Kidney (tissue), 14 donors: Measurements from ENCODE around the gene SYNDIG1. TPM values are rescaled to one million over a fixed set of nuclear protein-coding genes. Genes with fewer than 3 reads are reported as not detected.

ENCODE experiments used
- DNase-seq, 5 donors: peaks; one replicate each; pipeline ENCODE4 v3.0.0-alpha.2; 2013 to 2020
- FAIRE-seq: peaks from 2 replicates; lab custom pipeline; 2012; peaks lifted over from hg19 to GRCh38; lab: Jason Lieb, UNC
- H3K27ac ChIP-seq, 2 donors: one replicate each; pipeline ENCODE4 v1.7.0; 2013; ENCODE audit warnings: low read depth in 2 of 2, low read length in 2 of 2, inconsistent platforms in 1 of 2
- H3K27me3 ChIP-seq: one replicate; pipeline ENCODE4 v1.7.1; 2013; ENCODE audit warnings: low read length, inconsistent platforms; ENCODE audit not compliant: control insufficient read depth, insufficient read depth
- H3K36me3 ChIP-seq, 3 donors: one replicate each; pipeline versions ENCODE4 v1.7.0 to v1.7.1; 2013; ENCODE audit warnings: low read length in 3 of 3, control low read depth in 1 of 3, inconsistent platforms in 1 of 3; ENCODE audit not compliant: insufficient read depth in 3 of 3, control insufficient read depth in 2 of 3
- H3K4me1 ChIP-seq, 3 donors: one replicate each; pipeline versions ENCODE4 v1.7.0 to v1.7.1; 2013; ENCODE audit warnings: low read length in 3 of 3, inconsistent platforms in 1 of 3, low read depth in 1 of 3; ENCODE audit not compliant: control insufficient read depth in 2 of 3, insufficient read depth in 2 of 3
- H3K4me3 ChIP-seq, 3 donors: one replicate each; pipeline versions ENCODE4 v1.7.0 to v1.8.1; 2013; ENCODE audit warnings: low read length in 3 of 3, control low read depth in 1 of 3, inconsistent platforms in 1 of 3
- H3K9ac ChIP-seq, 3 donors: one replicate each; pipeline versions ENCODE4 v1.7.0 to v1.7.1; 2013; ENCODE audit warnings: low read length in 3 of 3, control low read depth in 1 of 3, inconsistent platforms in 1 of 3
- H3K9me3 ChIP-seq, 3 donors: one replicate each; pipeline versions ENCODE4 v1.7.0 to v1.7.1; 2013; ENCODE audit warnings: low read length in 3 of 3, control low read depth in 1 of 3, inconsistent platforms in 1 of 3; ENCODE audit not compliant: control insufficient read depth in 2 of 3, insufficient read depth in 1 of 3
- CTCF ChIP-seq: IDR thresholded peaks from 3 replicates; pipeline ENCODE4 v1.5.1; 2012; ENCODE audit warnings: mild to moderate bottlenecking, moderate library complexity, borderline replicate concordance; ENCODE audit not compliant: insufficient read depth; ENCODE audit errors: extremely low read depth
- intact Hi-C: fragments of 100-400 bp; cut with DNase I; formaldehyde crosslinking; loops from one replicate; pipeline ENCODE4 v1.11.1; 2022
- polyA plus RNA-seq: library from polyadenylated mRNA; stranded (reverse); fragments of 350-450 nt; fragmentation: Illumina TruSeq; extraction: RNeasy Lipid Tissue Mini Kit (QIAGEN cat#74804); gene quantifications from one replicate; pipeline ENCODE4 v1.2.3, GENCODE V29; 2014; ENCODE audit warnings: low read depth, low replicate concordance; ENCODE audit not compliant: insufficient read depth
- total RNA-seq: library from RNA; stranded (reverse); fragmentation: NEBNext Ultra II Directional; extraction: Animal tissue kit (Norgen Biotek cat#: 25700); gene quantifications from one replicate; pipeline ENCODE4 v1.2.1, GENCODE V29; 2021
- donor health status: control.
- donor health status: control.
- donor health status: control.
- donor health status: control.
- donor health status: control.
- donor health status: DM: yes; HTN: yes; CAD: no.
- donor health status: Normal renal cell carcinoma (clear cell type).

SYNDIG1 gene
- total and polyA plus RNA-seq, 2 donors from 2014 or later, result 5.4 to 8.2 TPM

GRCh38 chr20:24468401-24469115 is 871 bp upstream of the SYNDIG1 start:
- H3K9me3 ChIP-seq, result no peaks in the 10 kb centered on the region
- intact Hi-C loops, result no loop called here
- H3K27me3 ChIP-seq, result no peaks in the 10 kb centered on the region
- H3K9ac ChIP-seq, result peak overlapping the region in 1 of 3 donors; percentile 43
- no peak overlapping the region for H3K27ac ChIP-seq
- DNase-seq, result peak in 1 of 5 donors; percentile 56
- TF ChIP-seq CTCF, result no peak
- H3K4me3 ChIP-seq, result peak overlapping the region in 1 of 3 donors; percentile 52
- peaks cover 0 to 3% (median 0%) of the 10 kb centered on the region in 3 donors for H3K4me1 ChIP-seq
- H3K36me3 ChIP-seq, result no peaks in the 10 kb centered on the region
- FAIRE-seq, result no peak

GRCh38 chr20:24469894-24470745 is 691 bp downstream of the SYNDIG1 start:
- no peak for FAIRE-seq
- Histone ChIP-seq H3K36me3 (no peaks in the 10 kb centered on the region), H3K9me3 (no peaks in the 10 kb centered on the region), H3K4me1 (peaks cover 0 to 3% (median 0%) of the 10 kb centered on the region in 3 donors), H3K9ac (peak overlapping the region in 2 of 3 donors; percentile 19 to 46), H3K27ac (no peak overlapping the region), H3K4me3 (peak overlapping the region; percentile 53 to 76 (median 57)), H3K27me3 (no peaks in the 10 kb centered on the region)
- intact Hi-C loops, result no loop called here
- no peak for TF ChIP-seq CTCF
- DNase-seq, result peak in 3 of 5 donors; percentile 49 to 77 (median 56)

GRCh38 chr20:24470746-24471582 is 1.5 kb downstream of the SYNDIG1 start:
- no peaks in the 10 kb centered on the region for H3K9me3 ChIP-seq
- no peak overlapping the region for H3K27ac ChIP-seq
- intact Hi-C loops, result no loop called here
- peak in 2 of 5 donors; percentile 28 to 61 for DNase-seq
- no peaks in the 10 kb centered on the region for H3K36me3 ChIP-seq
- peak overlapping the region; percentile 53 to 76 (median 57) for H3K4me3 ChIP-seq
- peak overlapping the region in 2 of 3 donors; percentile 16 to 46 for H3K9ac ChIP-seq
- no peak for FAIRE-seq
- no peaks in the 10 kb centered on the region for H3K27me3 ChIP-seq
- H3K4me1 ChIP-seq, result peaks cover 0 to 3% (median 0%) of the 10 kb centered on the region in 3 donors
- TF ChIP-seq CTCF, result no peak
